Astrocyte of the hippocampus (primary cell): ENCODE measurements around the gene CRIM1.

Source experiments
- DNase-seq: peaks from one replicate; pipeline ENCODE4 v3.0.0; 2011; ENCODE audit warnings: low read depth, low spot score

Gene CRIM1

GRCh38 chr2:36520431-36520830, 164.9 kb downstream of the CRIM1 start:
- DNase-seq: no peak

DNA sequence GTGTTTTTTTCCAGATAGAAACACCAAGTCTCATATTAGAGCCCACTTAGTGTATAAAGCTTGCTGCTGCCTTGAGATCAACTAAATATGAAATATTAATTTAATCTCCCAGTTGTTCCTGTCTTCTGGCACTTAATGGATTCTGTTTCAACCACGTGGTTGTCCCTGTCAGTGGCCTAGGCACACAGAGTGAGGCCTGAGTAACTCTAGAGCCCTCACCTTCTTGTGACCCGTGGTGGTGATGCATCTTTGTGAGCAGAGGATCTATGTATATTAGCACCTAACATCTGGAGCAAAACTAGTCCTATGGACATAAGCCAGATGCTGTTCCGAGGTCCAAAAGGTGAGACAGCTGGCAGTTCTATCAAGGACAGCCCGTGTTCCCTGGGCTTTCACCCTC, 167.6 kb downstream of the CRIM1 start:
- DNase-seq: no peak

GRCh38 chr2:36525245-36525644, 169.7 kb downstream of the CRIM1 start:
- DNase-seq: no peak

DNA sequence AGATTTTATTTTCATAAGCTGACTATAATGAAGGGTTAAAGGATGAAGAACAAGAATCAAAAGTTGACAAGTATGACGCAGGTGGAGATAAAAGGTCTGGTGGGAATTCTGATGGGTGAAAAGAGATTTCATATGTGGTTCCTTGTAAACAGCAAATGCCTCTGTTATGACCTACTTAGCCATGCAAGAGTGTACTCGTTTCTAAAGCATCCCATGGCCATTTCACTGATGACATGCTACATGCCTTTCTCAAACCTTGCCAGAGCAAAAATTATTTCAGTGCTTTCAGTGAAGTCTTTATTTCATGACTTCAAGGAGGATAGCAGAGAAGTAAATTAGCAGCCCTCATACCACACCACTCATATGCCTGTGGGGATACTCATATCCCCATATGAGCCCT, 170.6 kb downstream of the CRIM1 start:
- DNase-seq: no peak

- no peak for DNase-seq
These were observed 172.7 kb downstream of the CRIM1 start for GRCh38 chr2:36528274-36528673.

- no peak for DNase-seq
These were observed 173.3 kb downstream of the CRIM1 start for GRCh38 chr2:36528766-36529392.

DNA sequence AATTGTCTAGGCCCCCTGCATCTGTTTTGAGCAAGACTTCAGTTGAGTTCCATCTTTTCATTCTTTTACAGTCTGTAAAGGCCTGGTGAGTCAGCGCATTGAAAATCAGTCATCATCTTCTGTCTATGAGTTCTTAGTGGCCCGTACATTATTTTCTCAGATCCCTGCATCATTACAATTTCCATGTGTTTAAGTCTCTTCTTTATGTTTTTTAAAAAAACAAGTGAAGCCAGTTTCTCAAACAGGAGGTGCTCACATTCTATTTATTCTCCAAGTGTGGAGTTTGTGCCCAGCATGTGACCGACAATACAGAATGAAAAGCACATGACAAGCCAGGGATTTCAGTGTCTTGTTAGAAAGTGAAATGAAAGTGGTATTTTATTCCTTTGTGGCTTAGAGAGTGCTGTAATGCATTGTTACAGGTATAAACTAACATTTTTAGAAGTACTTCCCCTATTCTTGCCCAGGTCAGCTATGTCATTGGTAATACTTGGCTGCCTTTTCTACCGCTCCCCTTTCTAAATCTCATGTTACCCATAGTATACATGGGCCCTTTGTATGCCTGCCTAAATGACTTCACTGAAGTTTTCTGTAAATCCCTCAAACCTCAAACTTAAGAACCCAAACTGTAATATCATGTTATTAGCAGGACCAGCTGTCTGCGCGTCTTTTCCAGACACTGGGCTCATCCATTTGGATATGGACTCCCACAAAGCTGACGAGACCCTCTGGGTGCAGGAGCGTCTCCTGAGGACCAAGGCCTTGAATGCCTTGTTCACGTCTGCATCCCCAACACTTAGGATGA, 174.8 kb downstream of the CRIM1 start:
- DNase-seq: peak; percentile 52

- DNase-seq: no peak
These were observed 175.4 kb downstream of the CRIM1 start for GRCh38 chr2:36530983-36531354.

DNA sequence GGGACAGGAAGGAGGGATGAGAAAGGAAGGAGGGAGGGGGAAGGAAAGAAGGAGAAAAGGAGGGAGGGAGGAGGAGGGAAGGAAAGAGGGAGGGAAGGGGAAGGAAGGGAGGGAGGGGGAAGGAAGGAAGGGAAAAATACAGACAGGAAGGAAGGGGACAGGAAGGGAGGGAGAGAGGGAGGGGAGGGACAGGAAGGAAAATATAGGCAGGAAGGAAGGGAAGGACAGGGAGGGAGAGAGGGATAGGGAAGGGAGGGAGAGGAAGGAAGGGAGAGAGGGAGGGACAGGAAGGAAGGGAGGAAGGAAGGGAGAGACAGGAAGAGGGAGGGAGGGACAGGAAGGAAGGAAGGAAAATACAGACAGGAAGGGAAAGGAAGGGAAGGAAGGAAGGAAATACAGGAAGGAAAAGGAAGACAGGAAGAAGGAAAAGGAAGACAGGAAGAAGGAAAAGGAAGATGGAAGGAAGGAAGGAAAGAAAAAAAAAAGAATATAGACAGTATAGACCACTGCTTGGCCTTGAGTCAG, 178.8 kb downstream of the CRIM1 start:
- DNase-seq: no peak

- DNase-seq: no peak
These were observed 179.5 kb downstream of the CRIM1 start for GRCh38 chr2:36535099-36535498.

- DNase-seq: no peak
These were observed 181.2 kb downstream of the CRIM1 start for GRCh38 chr2:36536776-36537175.

GRCh38 chr2:36538335-36538734, 182.8 kb downstream of the CRIM1 start:
- peak; percentile 51 for DNase-seq

- no peak for DNase-seq
These were observed 184.1 kb downstream of the CRIM1 start for GRCh38 chr2:36539631-36540030.

GRCh38 chr2:36540986-36541754, 185.6 kb downstream of the CRIM1 start:
- DNase-seq: no peak

- DNase-seq: no peak
These were observed 186.5 kb downstream of the CRIM1 start for GRCh38 chr2:36541891-36542595.

DNA sequence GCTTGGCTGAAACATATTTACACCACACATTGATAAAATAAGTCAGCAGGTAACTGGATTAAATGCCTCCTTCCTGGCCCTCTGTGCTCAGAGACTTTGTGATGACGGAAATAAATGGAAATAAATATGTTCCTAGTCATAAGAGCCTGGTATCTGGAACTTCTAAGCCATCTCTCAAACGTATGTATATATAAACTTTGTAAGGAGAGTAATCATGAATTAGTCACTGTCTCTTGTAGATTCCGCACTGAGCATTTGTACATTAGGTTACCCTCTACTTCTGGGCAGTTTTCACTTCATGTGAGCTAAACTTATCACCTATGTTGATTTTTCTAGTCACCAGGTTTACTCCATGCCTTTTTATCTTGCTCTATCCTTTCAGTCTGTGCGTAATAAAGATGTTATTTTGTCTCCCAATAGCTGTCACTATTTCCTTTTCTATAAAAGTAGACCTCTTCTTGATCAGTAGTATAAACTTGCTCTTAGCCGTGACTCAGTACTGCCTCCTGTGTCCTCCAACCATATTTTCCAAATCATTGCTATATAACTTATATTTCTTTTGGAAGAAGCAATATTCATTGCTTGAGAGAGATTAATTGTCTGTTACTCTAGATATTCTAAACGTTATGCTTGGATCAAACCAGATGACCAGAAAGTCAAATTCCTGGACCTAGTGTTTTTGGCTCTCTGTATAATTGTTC, 189.2 kb downstream of the CRIM1 start:
- DNase-seq: no peak

GRCh38 chr2:36545871-36546416, 190.4 kb downstream of the CRIM1 start:
- DNase-seq: no peak

GRCh38 chr2:36547906-36548305, 192.3 kb downstream of the CRIM1 start:
- no peak for DNase-seq

DNA sequence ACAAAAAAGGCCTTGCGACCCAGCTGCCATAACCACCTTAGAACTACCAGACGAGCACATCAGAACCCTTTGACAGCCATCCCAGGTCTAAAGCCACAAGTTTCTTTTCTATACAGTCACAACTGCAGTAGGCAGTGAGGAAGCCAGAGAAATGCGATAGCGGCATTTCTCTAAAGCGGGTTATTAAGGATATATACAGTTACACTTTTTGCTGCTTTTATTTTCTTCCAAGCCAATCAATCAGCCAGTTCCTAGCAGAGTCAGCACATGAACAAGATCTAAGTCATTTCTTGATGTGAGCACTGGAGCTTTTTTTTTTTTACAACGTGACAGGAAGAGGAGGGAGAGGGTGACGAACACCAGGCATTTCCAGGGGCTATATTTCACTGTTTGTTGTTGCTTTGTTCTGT, 193.6 kb downstream of the CRIM1 start:
- DNase-seq: no peak

- no peak for DNase-seq
These were observed 194.4 kb downstream of the CRIM1 start for GRCh38 chr2:36550006-36550405.

DNA sequence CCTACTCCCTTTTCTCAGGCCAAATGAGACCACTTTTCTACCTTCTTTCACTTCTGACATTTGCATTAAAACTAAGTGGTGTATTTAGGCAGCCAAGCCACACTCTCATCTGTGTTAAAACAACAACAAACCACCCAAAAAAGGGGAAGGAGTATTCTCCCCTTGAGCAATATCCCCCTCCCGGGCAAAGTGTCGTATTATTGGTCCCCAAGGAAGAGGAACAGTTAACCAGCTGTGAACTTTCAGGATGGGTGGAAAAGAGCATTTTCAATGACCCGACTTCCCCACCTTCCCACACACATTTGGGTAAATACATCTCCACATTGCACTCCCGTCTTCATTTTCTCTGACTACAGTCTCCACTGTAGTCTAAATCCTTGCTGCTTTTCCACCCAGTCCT, 198.1 kb downstream of the CRIM1 start:
- DNase-seq: no peak
